Stomach (tissue), 9 donors: ENCODE results near the gene MCHR1. TPM values are rescaled to one million over a fixed set of nuclear protein-coding genes. Genes with fewer than 3 reads are reported as not detected.

Experiments used
- DNase-seq, 2 donors: peaks; one replicate each; pipeline versions ENCODE4 v3.0.0 to v3.0.0-alpha.2; 2013 to 2019
- H3K27ac ChIP-seq, 5 donors: fragments of 200-600 bp in 4 of 5; sonication (generic) in 4 of 5; one replicate each; pipeline ENCODE4 v1.5.1; 2013 to 2019; ENCODE audit warnings: mild to moderate bottlenecking in 1 of 5, moderate library complexity in 1 of 5
- H3K27me3 ChIP-seq, 3 donors: fragments of 200-600 bp; sonication (generic); one replicate each; pipeline ENCODE4 v1.5.1; 2017 to 2019; ENCODE audit warnings: mixed run types in 1 of 3
- H3K36me3 ChIP-seq, 4 donors: fragments of 200-600 bp; sonication (generic); 1 replicate in 3 of 4; 2 replicates in 1 of 4; pipeline ENCODE4 v1.5.1; 2016 to 2019
- H3K4me1 ChIP-seq, 4 donors: fragments of 200-600 bp; sonication (generic); one replicate each; pipeline ENCODE4 v1.5.1; 2016 to 2019
- H3K4me3 ChIP-seq, 4 donors: fragments of 200-600 bp; sonication (generic) in 3 of 4; one replicate each; pipeline ENCODE4 v1.5.1; 2016 to 2019; ENCODE audit warnings: mild to moderate bottlenecking in 1 of 4
- H3K9me3 ChIP-seq, 4 donors: fragments of 200-600 bp; sonication (generic); one replicate each; pipeline ENCODE4 v1.5.1; 2016 to 2019
- CTCF ChIP-seq, 7 experiments: fragments of 450-650 bp in 4 of 7; fragments of 200-600 bp in 3 of 7; sonication (generic) in 3 of 7; IDR thresholded peaks; one replicate each; pipeline ENCODE4 v1.5.1; 2016 to 2019; ENCODE audit warnings: antibody characterized with exemption in 7 of 7, control low read depth in 2 of 7, mild to moderate bottlenecking in 1 of 7
- EP300 ChIP-seq: sonication (generic); formaldehyde crosslinking; IDR thresholded peaks from one replicate; pipeline ENCODE4 v1.6.1; 2017; ENCODE audit warnings: antibody characterized with exemption
- POLR2A ChIP-seq, 4 donors: fragments of 450-650 bp; IDR thresholded peaks; one replicate each; pipeline ENCODE4 v1.6.1; 2016; ENCODE audit warnings: antibody characterized with exemption in 4 of 4, control low read depth in 2 of 4, mild to moderate bottlenecking in 1 of 4, moderate library complexity in 1 of 4
- POLR2AphosphoS5 ChIP-seq, 3 donors: sonication (generic); formaldehyde crosslinking; IDR thresholded peaks; one replicate each; pipeline ENCODE4 v1.6.1; 2016; ENCODE audit warnings: antibody characterized with exemption in 3 of 3
- WGBS, 5 donors: extraction: QIAGEN DNeasy Blood & Tissue Kit in 3 of 5; methylation state at CpG; one replicate each; pipeline versions ENCODE4 v1.1.5 to v1.1.7; 2013 to 2018; 5-methylcytosine and 5-hydroxymethylcytosine counted together
- intact Hi-C: fragments of 100-400 bp; cut with DNase I; formaldehyde crosslinking; loops from one replicate; pipeline ENCODE4 v1.15.1; 2023; ENCODE audit warnings: low total_unique reads
- polyA plus RNA-seq, 3 donors: library from polyadenylated mRNA; stranded (reverse); fragments of 200-250 nt; gene quantifications; one replicate each; pipeline ENCODE4 v1.2.3, GENCODE V29; 2013
- total RNA-seq, 5 donors: library from RNA; depleted of rRNA; stranded (reverse); fragments of >200 nt; gene quantifications; one replicate each; pipeline versions ENCODE4 v1.1.0 to v1.2.3, GENCODE V29; 2014 to 2016
- donor health status: healthy with polysubstance abuse.
- donor health status: Bipolar disorder and iron deficiency.
- donor health status: healthy.

The MCHR1 gene
- total and polyA plus RNA-seq, 8 donors = 0.08 to 0.25 TPM; not detected in 6

DNA sequence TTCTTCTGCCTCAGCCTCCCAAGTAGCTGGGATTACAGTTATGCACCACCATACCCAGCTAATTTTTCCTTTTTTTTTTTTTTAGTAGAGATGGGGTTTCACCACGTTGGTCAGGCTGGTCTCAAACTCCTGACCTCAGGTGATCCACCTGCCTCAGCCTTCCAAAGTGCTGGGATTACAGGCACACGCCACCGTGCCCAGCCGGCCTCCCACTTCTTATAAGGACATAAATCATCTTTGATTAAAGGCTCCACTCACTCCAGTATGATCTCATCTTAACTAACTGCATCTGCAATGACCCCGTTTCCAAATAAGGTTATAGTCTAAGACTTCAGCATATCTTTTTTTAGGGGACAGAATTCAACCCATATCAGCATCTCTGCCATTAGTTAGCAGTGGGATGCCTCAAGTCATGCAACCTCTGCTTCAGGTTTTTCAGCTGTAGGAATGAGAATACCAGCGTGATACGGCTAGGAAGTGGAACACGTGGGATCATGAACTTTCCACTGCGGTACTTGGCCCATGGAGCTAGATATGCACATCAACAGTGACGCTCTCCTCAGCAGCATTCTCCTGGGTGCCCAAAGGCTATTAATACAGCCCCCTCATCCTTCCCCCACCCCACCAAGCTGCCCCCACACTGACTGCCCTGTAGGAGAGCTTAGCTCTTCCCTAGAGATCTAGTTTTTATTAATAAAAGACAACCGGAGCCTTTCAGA is 41.4 kb downstream of the MCHR1 start:
- Histone ChIP-seq H3K9me3 (no peaks in the 10 kb centered on the region), H3K4me3 (no peak overlapping the region), H3K27ac (peak overlapping the region in 3 of 5 donors; percentile 14 to 42 (median 39)), H3K27me3 (no peaks in the 10 kb centered on the region), H3K36me3 (no peaks in the 10 kb centered on the region), H3K4me1 (peaks cover 0 to 10% (median 3%) of the 10 kb centered on the region in 4 donors)
- peak in 1 of 2 donors; percentile 20 for DNase-seq
- WGBS, 5 donors = 46 to 71% (median 55%) methylated on average over 11 of the region's 11 CpGs
- intact Hi-C loops = no loop called here
- TF ChIP-seq CTCF (IDR thresholded peaks at IDR 0.05) (no peak), POLR2AphosphoS5 (IDR thresholded peaks at IDR 0.05) (no peak), EP300 (no peak), POLR2A (IDR thresholded peaks at IDR 0.05) (no peak)

GRCh38 chr22:40721266-40721665 is 42.0 kb downstream of the MCHR1 start:
- no peaks in the 10 kb centered on the region for H3K36me3 ChIP-seq
- H3K4me3 ChIP-seq = no peak overlapping the region
- H3K27ac ChIP-seq = peak overlapping the region in 3 of 5 donors; percentile 14 to 42 (median 39)
- 9 to 19% (median 16%) methylated on average over 6 of the region's 6 CpGs for WGBS, 5 donors
- intact Hi-C loops = no loop called here
- H3K4me1 ChIP-seq = peaks cover 0 to 10% (median 3%) of the 10 kb centered on the region in 4 donors
- TF ChIP-seq EP300 (no peak), POLR2AphosphoS5 (IDR thresholded peaks at IDR 0.05) (no peak), CTCF (IDR thresholded peaks at IDR 0.05) (no peak), POLR2A (IDR thresholded peaks at IDR 0.05) (no peak)
- H3K27me3 ChIP-seq = no peaks in the 10 kb centered on the region
- peak in 1 of 2 donors; percentile 75 for DNase-seq
- no peaks in the 10 kb centered on the region for H3K9me3 ChIP-seq

DNA sequence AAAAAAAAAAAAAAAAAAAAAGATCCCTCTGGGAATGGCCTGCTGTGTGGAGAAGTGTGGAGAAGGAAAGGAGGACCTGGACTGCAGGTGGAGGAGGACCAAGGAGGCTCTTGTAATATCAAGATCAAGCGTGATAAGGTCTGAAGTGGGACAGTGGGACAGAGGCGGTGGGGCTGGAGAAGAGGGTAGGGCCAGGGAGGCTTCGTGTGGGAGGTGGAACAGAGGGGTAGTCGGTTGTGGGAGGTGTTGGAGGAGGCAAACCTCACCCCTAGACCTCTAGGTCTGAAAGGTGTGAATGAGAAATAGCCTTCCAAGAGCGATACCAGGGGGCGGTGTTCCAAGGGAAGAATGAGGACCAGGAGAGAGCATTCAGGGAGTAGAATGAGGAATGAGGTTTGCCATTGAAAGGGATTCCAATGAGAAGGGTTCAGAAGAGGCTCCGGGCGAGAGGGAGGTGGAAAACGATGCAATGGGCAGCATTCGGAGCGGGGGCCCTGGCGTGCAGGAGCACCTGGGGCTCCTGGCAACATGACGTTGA is 44.2 kb downstream of the MCHR1 start:
- peaks cover 0 to 10% (median 4%) of the 10 kb centered on the region in 4 donors for H3K4me1 ChIP-seq
- TF ChIP-seq POLR2AphosphoS5 (IDR thresholded peaks at IDR 0.05) (no peak), CTCF (IDR thresholded peaks at IDR 0.05) (no peak), EP300 (no peak), POLR2A (IDR thresholded peaks at IDR 0.05) (no peak)
- no peaks in the 10 kb centered on the region for H3K36me3 ChIP-seq
- no peaks in the 10 kb centered on the region for H3K27me3 ChIP-seq
- intact Hi-C loops = no loop called here
- H3K4me3 ChIP-seq = no peak overlapping the region
- 88 to 95% (median 88%) methylated on average over 13 of the region's 13 CpGs for WGBS, 5 donors
- no peaks in the 10 kb centered on the region for H3K9me3 ChIP-seq
- H3K27ac ChIP-seq = no peak overlapping the region
- DNase-seq = no peak

DNA sequence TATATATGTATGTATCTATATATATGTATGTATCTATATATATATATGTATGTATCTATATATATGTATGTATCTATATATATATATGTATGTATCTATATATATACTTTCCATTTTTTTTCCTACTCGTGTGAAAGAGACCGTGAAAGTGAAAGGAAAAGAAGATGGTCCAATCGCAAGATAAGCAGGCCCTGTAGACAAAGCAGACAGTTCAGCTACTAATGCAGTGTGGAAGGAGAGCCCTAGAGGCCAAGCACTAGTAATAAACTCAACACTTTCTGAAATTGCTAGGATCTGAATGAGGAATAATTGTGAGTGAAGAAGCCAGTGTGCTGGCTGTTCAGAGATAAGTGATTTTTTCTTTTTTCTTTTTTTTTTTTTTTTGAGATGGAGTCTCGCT is 47.2 kb downstream of the MCHR1 start:
- no peak overlapping the region for H3K27ac ChIP-seq
- 51 to 57% (median 56%) methylated on average over 3 to 4 of the region's 4 CpGs for WGBS, 5 donors
- H3K9me3 ChIP-seq = no peaks in the 10 kb centered on the region
- H3K27me3 ChIP-seq = no peaks in the 10 kb centered on the region
- DNase-seq = peak in 1 of 2 donors; percentile 58
- intact Hi-C loops = no loop called here
- no peak overlapping the region for H3K4me3 ChIP-seq
- peaks cover 1 to 11% (median 9%) of the 10 kb centered on the region in 4 donors for H3K4me1 ChIP-seq
- H3K36me3 ChIP-seq = no peaks in the 10 kb centered on the region
- TF ChIP-seq CTCF (IDR thresholded peaks at IDR 0.05) = no peak
- TF ChIP-seq POLR2A (IDR thresholded peaks at IDR 0.05) = no peak
- no peak for TF ChIP-seq POLR2AphosphoS5 (IDR thresholded peaks at IDR 0.05)
- TF ChIP-seq EP300 = no peak
